Measurements from ENCODE around the gene MEGF11. TPM values are rescaled to one million over a fixed set of nuclear protein-coding genes. Genes with fewer than 3 reads are reported as not detected.
A peak's percentile ranks its signal among the peaks of the same experiment; 100 is the strongest.

The MEGF11 gene
- total RNA-seq, 3 donors from 2014 or later, result not detected

DNA sequence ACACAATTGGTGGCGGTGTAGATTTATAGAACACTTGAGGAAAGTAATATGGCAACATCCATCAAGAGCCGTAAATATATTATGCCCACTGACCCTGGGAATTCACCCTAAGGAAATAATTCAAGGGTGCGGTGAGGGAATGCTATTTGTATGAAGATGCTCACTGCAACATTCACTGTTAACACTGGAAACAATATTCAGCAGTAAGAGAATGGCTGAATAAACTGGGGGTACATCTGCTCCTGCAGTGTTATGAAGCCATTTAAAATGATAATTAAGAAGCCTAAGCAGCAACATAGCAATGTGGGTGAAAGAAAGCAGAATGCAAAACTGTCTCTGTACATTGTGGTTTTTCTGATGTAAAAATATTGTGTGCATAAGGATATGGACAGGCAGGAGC, 296.7 kb downstream of the MEGF11 start:
- no peaks in the 10 kb centered on the region for H3K4me1 Mint-ChIP-seq (ENCODE audit: low read depth)
- H3K27me3 Mint-ChIP-seq (ENCODE audit: low read depth), result peaks cover 3% of the 10 kb centered on the region
- DNase-seq (no peak), ATAC-seq (no peak)
- H3K4me3 Mint-ChIP-seq, result no peak overlapping the region
- H3K36me3 Mint-ChIP-seq (ENCODE audit: insufficient read depth), result no peaks in the 10 kb centered on the region
- H3K9me3 Mint-ChIP-seq, result no peaks in the 10 kb centered on the region

DNA sequence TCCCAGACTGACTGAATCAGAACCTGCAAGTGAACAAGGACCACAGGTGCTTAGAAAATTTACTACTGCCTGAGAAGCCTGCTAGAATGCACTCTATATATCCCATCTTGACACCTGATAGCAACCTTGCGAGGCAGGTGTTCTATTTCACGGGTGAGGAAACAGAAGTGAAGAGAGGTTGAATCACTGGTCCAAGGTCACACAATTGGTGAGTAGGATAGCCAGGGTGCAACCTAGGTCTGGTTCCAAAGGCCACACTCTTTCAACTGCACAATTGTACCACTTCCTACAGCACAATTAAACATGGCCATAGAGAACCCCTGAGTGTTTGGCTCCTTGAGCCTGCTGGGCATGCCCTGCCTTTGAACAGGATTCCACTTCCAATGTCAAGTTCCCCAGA, 297.2 kb downstream of the MEGF11 start:
- Mint-ChIP-seq H3K4me1 (ENCODE audit: low read depth) (no peaks in the 10 kb centered on the region), H3K36me3 (ENCODE audit: insufficient read depth) (no peaks in the 10 kb centered on the region), H3K4me3 (no peak overlapping the region), H3K27me3 (ENCODE audit: low read depth) (peaks cover 3% of the 10 kb centered on the region), H3K9me3 (no peaks in the 10 kb centered on the region)
- ATAC-seq, result no peak
- no peak for DNase-seq

DNA sequence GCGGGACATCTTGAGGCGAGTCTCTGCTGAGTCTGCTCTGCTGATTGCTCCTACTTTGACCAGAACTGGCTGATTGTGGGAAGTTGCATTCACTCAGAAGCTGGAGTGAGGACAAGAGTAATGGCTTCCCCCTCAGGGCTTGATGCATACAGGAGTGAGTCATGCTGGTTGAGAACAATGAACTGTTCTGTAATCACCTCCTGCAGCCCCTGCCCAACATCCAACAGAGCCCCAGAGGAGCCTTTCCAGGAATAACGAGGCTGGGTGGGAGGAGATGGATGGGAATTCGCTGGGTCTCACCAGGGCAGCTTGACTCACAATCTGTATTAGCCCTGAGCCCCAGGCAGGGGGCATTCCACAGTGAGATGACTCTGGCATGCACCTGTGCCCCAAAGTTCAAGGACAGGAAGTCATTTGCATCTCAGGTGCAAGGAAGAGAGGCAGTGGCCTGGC, 299.2 kb downstream of the MEGF11 start:
- Mint-ChIP-seq H3K9me3 (no peaks in the 10 kb centered on the region), H3K4me1 (ENCODE audit: low read depth) (no peaks in the 10 kb centered on the region), H3K36me3 (ENCODE audit: insufficient read depth) (no peaks in the 10 kb centered on the region), H3K27me3 (ENCODE audit: low read depth) (peaks cover 3% of the 10 kb centered on the region), H3K4me3 (no peak overlapping the region)
- DNase-seq, result no peak
- no peak for ATAC-seq

DNA sequence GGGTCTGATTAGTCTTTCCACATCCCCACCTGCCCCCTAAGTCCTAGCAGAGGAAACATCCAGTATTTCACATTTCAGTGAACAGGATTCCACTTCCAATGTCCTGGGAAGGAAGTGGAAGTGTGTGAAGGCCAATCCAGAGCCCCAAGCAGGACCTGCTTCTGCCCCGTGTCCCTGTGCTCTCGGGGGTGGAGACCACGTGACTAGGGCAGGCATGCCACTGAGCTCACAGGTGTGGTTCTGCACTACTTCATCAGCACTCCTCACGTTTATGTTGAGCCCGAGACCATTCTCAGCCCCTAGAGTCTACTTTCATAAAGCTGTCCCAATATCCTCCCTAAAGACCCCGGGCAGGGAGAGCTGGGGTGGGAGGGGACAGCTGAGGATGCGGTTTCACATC, 299.9 kb downstream of the MEGF11 start:
- H3K9me3 Mint-ChIP-seq, result no peaks in the 10 kb centered on the region
- no peaks in the 10 kb centered on the region for H3K36me3 Mint-ChIP-seq (ENCODE audit: insufficient read depth)
- peaks cover 3% of the 10 kb centered on the region for H3K27me3 Mint-ChIP-seq (ENCODE audit: low read depth)
- no peak for ATAC-seq
- H3K4me3 Mint-ChIP-seq, result no peak overlapping the region
- DNase-seq, result no peak
- no peaks in the 10 kb centered on the region for H3K4me1 Mint-ChIP-seq (ENCODE audit: low read depth)

DNA sequence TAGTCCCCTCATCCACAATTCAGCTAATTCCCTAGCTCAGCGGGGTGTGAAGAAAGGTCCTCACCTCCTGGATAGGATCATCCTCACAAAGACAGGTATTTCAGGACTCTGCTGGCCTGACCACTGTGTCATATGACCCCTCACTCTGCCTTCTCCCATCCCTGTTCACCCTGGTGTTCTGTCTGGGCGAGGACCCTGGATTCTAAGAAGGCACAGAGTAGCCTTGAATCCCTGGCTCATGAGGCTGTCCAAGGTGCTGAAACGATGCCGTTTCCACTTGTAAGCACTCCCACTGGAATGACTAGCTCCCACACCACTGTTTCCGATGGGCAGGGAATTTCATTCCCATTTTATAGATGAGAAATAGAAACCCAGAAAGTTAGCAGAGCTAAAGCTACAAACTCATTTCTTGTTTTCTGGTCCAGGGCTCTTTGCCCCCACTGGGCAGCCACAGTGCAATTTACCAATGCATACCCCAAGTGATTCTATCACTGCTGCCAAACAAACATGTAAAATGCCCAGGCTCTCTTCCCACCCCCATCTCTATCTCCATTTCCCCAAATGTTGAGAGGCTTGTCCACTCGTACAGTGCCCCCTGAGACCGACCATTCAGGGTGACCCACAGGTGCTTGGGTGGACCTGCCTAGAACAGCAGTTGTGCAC, 301.0 kb downstream of the MEGF11 start:
- Mint-ChIP-seq H3K9me3 (no peaks in the 10 kb centered on the region), H3K36me3 (ENCODE audit: insufficient read depth) (no peaks in the 10 kb centered on the region), H3K4me3 (no peak overlapping the region), H3K27me3 (ENCODE audit: low read depth) (peaks cover 3% of the 10 kb centered on the region), H3K4me1 (ENCODE audit: low read depth) (no peaks in the 10 kb centered on the region)
- DNase-seq, result no peak
- ATAC-seq, result no peak

DNA sequence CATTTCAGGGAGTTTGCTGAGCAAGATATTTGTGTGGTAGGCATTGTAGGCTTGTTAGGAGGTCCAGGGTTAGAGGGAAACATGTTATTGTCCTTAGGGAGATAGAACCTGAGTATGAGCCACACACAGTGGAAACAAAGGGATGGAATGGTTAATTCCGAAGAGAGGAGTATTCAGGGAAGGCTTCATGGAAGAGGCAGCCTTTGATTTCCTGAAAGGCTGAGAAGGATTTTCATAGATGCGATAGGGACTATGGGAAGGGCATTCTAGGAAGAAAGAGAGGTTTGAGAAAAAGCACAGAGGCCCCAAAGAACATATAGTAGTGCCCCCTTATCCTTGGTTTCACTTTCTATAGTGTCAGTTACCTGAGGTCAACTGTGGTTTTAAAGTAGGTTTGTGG, 302.5 kb downstream of the MEGF11 start:
- Mint-ChIP-seq H3K9me3 (no peaks in the 10 kb centered on the region), H3K36me3 (ENCODE audit: insufficient read depth) (no peaks in the 10 kb centered on the region)

DNA sequence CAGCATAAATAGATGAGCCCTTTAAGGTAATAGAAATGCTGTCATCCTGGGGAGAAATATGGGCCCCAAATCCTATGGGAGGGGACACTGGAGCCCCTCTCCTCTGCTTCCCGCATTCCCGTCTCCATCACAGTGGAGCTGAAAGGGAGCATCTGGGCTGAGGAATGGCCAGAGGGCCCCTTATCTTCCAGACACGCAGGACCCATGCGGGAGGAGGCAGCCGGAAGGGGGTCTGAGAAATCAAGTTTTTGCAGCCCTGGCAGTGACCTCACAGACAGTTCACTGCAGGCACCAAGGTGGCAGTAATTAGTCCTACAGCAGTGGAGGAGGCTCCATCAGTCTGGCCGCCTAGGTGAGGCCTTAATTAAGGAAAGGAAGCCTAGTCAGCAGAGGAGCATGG, 304.1 kb downstream of the MEGF11 start:
- DNase-seq (no peak), ATAC-seq (no peak)
- Mint-ChIP-seq H3K4me1 (ENCODE audit: low read depth) (no peaks in the 10 kb centered on the region), H3K4me3 (no peak overlapping the region), H3K9me3 (no peaks in the 10 kb centered on the region), H3K36me3 (ENCODE audit: insufficient read depth) (no peaks in the 10 kb centered on the region), H3K27me3 (ENCODE audit: low read depth) (peaks cover 3% of the 10 kb centered on the region)

More for the DNA sequence above, 302.5 kb downstream of the MEGF11 start:
- Mint-ChIP-seq H3K27me3 (ENCODE audit: low read depth) (peaks cover 3% of the 10 kb centered on the region), H3K4me3 (no peak overlapping the region), H3K4me1 (ENCODE audit: low read depth) (no peaks in the 10 kb centered on the region)
- DNase-seq (no peak), ATAC-seq (no peak)

DNA sequence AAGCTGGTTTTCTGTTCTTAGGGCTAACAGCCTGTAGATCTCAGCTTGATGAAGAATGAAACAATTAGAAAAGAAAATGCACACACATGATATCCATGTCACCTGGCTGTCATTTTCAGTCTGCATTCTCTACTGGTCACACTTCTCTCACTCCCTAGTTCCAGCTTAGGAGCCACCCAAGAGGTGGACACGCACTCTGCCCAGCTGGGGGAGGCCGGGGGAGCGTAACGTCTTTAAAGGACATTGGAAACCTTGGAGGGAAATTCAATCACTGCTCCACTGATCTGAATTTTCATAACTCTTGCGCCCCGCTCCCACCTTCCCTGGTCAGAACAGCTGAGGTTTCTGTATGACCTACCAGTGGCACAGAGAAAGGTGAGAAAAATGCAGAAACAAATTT, 304.5 kb downstream of the MEGF11 start:
- peaks cover 3% of the 10 kb centered on the region for H3K27me3 Mint-ChIP-seq (ENCODE audit: low read depth)
- no peaks in the 10 kb centered on the region for H3K9me3 Mint-ChIP-seq
- no peaks in the 10 kb centered on the region for H3K4me1 Mint-ChIP-seq (ENCODE audit: low read depth)
- ATAC-seq, result no peak
- no peak overlapping the region for H3K4me3 Mint-ChIP-seq
- no peaks in the 10 kb centered on the region for H3K36me3 Mint-ChIP-seq (ENCODE audit: insufficient read depth)
- DNase-seq, result no peak

DNA sequence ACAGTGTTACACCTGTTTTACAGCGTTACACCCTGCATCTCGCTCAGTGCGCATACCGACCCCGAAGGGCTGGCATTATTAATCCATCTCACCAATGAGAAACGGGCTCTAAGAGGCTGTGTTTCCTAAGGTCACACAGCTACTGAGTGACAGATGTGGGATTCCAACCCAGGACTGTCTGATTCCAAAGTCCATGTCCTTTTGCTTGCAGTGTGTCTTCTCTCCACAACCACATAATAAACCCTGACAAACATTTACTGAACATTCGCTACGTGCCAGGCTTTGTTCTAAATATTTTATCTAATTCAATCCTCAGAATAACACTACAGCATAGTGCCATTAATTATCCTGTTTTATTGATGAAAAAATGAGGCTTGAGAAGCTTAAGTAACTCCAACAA, 305.2 kb downstream of the MEGF11 start:
- Mint-ChIP-seq H3K9me3 (no peaks in the 10 kb centered on the region), H3K27me3 (ENCODE audit: low read depth) (peaks cover 3% of the 10 kb centered on the region), H3K4me1 (ENCODE audit: low read depth) (no peaks in the 10 kb centered on the region), H3K4me3 (no peak overlapping the region), H3K36me3 (ENCODE audit: insufficient read depth) (no peaks in the 10 kb centered on the region)
- no peak for DNase-seq
- ATAC-seq, result no peak

DNA sequence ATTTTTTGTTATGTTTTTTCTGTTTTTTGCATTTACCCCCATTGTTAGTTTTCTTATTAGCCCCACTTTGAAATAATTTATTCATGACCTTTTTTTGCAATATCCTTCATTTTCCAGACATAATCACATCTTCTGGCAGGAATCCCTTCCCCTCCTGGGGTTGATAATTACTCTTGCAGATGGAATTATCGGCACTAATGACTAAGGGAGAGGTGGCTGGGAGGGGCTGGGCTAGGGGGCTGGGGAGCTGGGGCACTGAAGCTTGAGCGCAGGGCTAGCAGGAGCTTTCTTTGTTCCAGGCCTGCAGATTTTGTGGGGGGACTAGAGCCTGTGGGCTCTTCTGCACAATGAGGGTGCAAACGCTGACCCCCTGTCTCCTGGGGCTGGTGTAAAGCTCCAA, 306.5 kb downstream of the MEGF11 start:
- no peak for DNase-seq
- ATAC-seq, result no peak
- H3K9me3 Mint-ChIP-seq, result no peaks in the 10 kb centered on the region
- H3K4me1 Mint-ChIP-seq (ENCODE audit: low read depth), result peaks cover 6% of the 10 kb centered on the region
- no peaks in the 10 kb centered on the region for H3K27me3 Mint-ChIP-seq (ENCODE audit: low read depth)
- H3K36me3 Mint-ChIP-seq (ENCODE audit: insufficient read depth), result no peaks in the 10 kb centered on the region
- no peak overlapping the region for H3K4me3 Mint-ChIP-seq

DNA sequence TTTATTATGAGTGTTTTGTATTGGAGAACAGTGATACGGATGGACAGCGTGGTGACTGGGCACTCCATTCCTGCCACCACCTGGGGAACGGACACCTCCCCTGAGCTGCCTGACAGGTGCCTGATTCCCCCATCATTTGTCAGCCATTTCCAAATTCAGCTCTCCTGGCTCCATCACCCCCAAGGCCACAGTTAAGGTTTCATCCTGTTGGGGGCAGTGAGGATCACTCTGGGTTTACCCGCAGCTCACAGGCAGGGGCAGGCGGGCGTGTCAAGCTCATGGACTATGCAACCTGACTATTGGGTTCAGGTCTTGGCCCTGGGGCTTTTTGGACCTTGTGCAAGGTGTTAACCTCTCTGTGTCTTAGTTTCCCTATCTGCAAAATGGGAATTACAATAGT, 307.9 kb downstream of the MEGF11 start:
- Mint-ChIP-seq H3K36me3 (ENCODE audit: insufficient read depth) (no peaks in the 10 kb centered on the region), H3K9me3 (no peaks in the 10 kb centered on the region), H3K4me3 (no peak overlapping the region), H3K27me3 (ENCODE audit: low read depth) (no peaks in the 10 kb centered on the region), H3K4me1 (ENCODE audit: low read depth) (peaks cover 7% of the 10 kb centered on the region)
- ATAC-seq (no peak), DNase-seq (no peak)

DNA sequence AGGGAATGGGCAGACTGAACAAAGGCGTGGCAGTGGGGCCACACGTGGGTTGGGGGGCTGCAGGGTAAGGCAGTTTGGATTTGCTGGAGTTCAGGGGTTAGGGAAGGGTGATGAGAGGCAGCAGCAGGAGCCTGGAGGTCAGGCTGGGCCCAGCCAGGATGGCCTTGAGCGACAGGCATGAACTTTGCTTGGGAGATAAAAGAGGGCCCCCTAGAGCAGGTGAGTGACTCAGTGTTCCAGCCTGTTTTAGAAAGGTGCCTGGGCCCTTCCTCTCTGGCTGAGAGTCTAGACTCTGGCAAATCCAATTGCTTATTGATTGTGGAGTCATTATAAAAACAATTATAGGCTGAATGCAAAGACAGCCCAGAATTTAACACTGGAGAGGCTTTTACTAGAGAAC, 309.1 kb downstream of the MEGF11 start:
- DNase-seq, result no peak
- H3K9me3 Mint-ChIP-seq, result no peaks in the 10 kb centered on the region
- H3K4me1 Mint-ChIP-seq (ENCODE audit: low read depth), result peaks cover 7% of the 10 kb centered on the region
- ATAC-seq, result no peak
- no peak overlapping the region for H3K4me3 Mint-ChIP-seq
- H3K36me3 Mint-ChIP-seq (ENCODE audit: insufficient read depth), result no peaks in the 10 kb centered on the region
- no peaks in the 10 kb centered on the region for H3K27me3 Mint-ChIP-seq (ENCODE audit: low read depth)

DNA sequence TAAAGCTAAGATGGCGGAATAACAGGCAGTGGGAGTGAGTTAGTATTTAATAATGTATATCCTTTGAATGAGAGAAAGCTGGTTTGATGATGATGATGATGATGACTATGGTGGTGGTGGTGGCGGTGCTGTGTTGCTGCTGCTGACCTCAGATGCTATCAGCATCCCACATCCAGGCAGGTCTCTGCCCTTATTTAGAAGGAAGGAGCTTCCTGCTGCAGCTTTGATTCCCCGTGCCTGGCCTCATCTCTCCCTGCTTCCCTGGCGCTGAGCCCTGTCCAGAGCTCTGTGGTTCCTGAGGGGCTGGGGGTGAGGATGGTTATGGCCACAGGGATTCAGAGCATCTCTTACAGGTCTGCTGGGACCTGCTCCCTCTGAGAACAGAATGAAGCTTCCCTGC, 311.1 kb downstream of the MEGF11 start:
- peak in 1 of 2 donors; percentile 60 for ATAC-seq
- no peak for DNase-seq
- H3K4me1 Mint-ChIP-seq (ENCODE audit: low read depth), result peaks cover 7% of the 10 kb centered on the region
- no peaks in the 10 kb centered on the region for H3K9me3 Mint-ChIP-seq
- H3K27me3 Mint-ChIP-seq (ENCODE audit: low read depth), result no peaks in the 10 kb centered on the region
- no peak overlapping the region for H3K4me3 Mint-ChIP-seq
- no peaks in the 10 kb centered on the region for H3K36me3 Mint-ChIP-seq (ENCODE audit: insufficient read depth)

DNA sequence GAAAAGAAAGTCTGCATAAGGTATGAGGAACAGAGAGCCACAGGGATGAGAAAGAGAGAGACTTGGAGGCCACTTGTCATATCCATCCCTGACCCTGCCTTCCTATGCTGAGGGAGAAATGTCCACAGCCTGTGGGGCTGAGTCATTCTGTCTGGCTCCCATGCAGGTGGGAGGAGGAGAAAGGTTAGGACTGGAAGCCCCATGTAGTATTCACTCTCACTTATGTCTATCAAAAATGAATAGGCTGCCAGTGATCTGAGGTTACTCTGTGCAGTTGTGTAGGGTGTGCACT, 313.0 kb downstream of the MEGF11 start:
- Mint-ChIP-seq H3K36me3 (ENCODE audit: insufficient read depth) (no peaks in the 10 kb centered on the region), H3K4me3 (no peak overlapping the region), H3K9me3 (no peaks in the 10 kb centered on the region), H3K27me3 (ENCODE audit: low read depth) (no peaks in the 10 kb centered on the region), H3K4me1 (ENCODE audit: low read depth) (peaks cover 7% of the 10 kb centered on the region)
- ATAC-seq (no peak), DNase-seq (no peak)

DNA sequence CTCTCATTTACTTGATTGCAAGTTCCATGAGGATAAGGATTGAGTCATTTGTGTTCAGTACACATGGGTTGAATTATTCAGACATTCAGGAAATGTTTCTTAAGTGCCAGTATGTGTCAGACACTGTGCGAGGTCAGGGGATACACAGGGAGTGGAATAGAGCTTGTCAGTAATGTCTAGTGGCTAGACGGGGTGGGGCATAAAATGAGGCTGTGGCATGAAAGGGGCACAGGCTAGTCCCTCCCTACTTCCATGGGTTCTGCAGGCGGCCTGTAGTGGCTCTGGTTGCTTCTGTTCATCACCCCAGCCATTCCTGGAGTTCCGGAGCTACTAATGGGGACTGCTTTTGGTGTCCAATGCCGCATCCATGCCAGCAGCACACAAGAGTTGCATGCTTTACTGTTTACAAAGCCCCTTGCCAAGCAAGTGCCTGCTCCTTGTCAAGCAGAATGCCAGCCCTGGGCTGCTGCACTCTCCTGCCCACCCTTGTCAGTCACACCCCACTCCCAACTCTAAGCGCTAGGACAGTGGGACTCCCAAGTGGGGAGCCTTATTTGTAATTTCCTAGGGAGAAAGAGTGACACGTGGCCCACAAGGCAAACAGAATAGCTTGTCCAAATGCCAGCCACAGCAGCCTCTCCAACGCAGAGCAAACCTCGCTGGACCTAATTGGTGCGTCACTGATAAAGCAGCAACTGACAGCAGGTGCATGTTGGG, 313.5 kb downstream of the MEGF11 start:
- Mint-ChIP-seq H3K27me3 (ENCODE audit: low read depth) (no peaks in the 10 kb centered on the region), H3K4me3 (no peak overlapping the region)

More for the DNA sequence above, 313.5 kb downstream of the MEGF11 start:
- no peaks in the 10 kb centered on the region for H3K9me3 Mint-ChIP-seq
- DNase-seq, result no peak
- H3K36me3 Mint-ChIP-seq (ENCODE audit: insufficient read depth), result no peaks in the 10 kb centered on the region
- peaks cover 7% of the 10 kb centered on the region for H3K4me1 Mint-ChIP-seq (ENCODE audit: low read depth)
- ATAC-seq, result no peak
